HL-60 (cell line): ENCODE measurements around the gene CCS.
"Not testable (repeated sequence)": the region's sequence is repeated elsewhere in the genome, so short reads cannot be mapped to it uniquely, and the experiment has no call there.

Experiments
- DNase-seq, 2 experiments: peaks; one replicate each; pipeline ENCODE4 v3.0.0-alpha.2; 2010 to 2020; ENCODE audit warnings: low read depth in 1 of 2, low spot score in 1 of 2
- H3K27ac ChIP-seq: fragments of 250-450 bp; sonication (Bioruptor Pico); replicated peaks from 2 replicates; pipeline ENCODE4 v1.5.1; 2020; ENCODE audit warnings: mild to moderate bottlenecking, moderate library complexity
- H3K27me3 ChIP-seq: fragments of 250-450 bp; sonication (Bioruptor Pico); 2 replicates; pipeline ENCODE4 v1.5.1; 2021; ENCODE audit warnings: mild to moderate bottlenecking, moderate library complexity; ENCODE audit not compliant: insufficient read depth, poor library complexity, severe bottlenecking
- H3K4me3 ChIP-seq: replicated peaks from 2 replicates; pipeline ENCODE4 v1.5.1; 2011; ENCODE audit warnings: mild to moderate bottlenecking, control low read depth, low read length; ENCODE audit not compliant: insufficient read depth
- GABPA ChIP-seq: IDR thresholded peaks from 2 replicates; pipeline ENCODE4 v1.6.1; 2012; ENCODE audit warnings: low read depth
- POLR2AphosphoS5 ChIP-seq: IDR thresholded peaks from 2 replicates; pipeline ENCODE4 v1.6.1; 2012; ENCODE audit warnings: low read depth
- REST ChIP-seq: IDR thresholded peaks from 2 replicates; pipeline ENCODE4 v1.6.1; 2012; ENCODE audit warnings: low read depth; ENCODE audit not compliant: insufficient replicate concordance
- SPI1 ChIP-seq: IDR thresholded peaks from 2 replicates; pipeline ENCODE4 v1.6.1; 2012; ENCODE audit warnings: low read depth, mild to moderate bottlenecking, borderline replicate concordance
- TF ChIP-seq, protein P1 (sequence below): IDR thresholded peaks from one replicate; pipeline ENCODE4 v1.5.1; 2011; ENCODE audit warnings: low read length, control low read depth, inconsistent platforms; ENCODE audit not compliant: insufficient read depth

The CCS gene

DNA sequence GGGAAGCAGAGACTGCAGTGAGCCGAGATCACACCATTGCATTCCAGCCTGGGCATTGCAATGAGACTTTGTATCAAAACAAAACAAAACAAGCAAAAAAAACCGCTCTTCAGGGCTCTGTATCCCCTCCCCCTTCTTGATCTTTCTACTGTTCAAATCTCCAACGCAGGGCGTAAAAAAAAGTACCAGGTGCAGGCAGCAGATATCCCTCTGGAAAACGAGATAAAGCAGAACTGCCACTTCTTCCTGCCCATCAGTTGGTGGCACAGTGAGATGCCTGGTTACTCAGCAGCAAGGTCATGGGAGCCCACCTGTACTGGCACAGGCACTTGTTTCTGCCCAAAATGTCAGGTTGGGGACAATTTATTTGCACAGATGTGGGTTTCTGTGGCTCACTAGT is 11.2 kb downstream of the CCS start:
- TF ChIP-seq SPI1 = no peak
- TF ChIP-seq, protein P1, sequence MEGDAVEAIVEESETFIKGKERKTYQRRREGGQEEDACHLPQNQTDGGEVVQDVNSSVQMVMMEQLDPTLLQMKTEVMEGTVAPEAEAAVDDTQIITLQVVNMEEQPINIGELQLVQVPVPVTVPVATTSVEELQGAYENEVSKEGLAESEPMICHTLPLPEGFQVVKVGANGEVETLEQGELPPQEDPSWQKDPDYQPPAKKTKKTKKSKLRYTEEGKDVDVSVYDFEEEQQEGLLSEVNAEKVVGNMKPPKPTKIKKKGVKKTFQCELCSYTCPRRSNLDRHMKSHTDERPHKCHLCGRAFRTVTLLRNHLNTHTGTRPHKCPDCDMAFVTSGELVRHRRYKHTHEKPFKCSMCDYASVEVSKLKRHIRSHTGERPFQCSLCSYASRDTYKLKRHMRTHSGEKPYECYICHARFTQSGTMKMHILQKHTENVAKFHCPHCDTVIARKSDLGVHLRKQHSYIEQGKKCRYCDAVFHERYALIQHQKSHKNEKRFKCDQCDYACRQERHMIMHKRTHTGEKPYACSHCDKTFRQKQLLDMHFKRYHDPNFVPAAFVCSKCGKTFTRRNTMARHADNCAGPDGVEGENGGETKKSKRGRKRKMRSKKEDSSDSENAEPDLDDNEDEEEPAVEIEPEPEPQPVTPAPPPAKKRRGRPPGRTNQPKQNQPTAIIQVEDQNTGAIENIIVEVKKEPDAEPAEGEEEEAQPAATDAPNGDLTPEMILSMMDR = no peak
- no peak for TF ChIP-seq POLR2AphosphoS5
- TF ChIP-seq GABPA = no peak
- no peak for TF ChIP-seq REST
- no peak overlapping the region for H3K4me3 ChIP-seq
- no peaks in the 10 kb centered on the region for H3K27me3 ChIP-seq
- DNase-seq = no peak
- no peak overlapping the region for H3K27ac ChIP-seq

GRCh38 chr11:66606608-66607007 is 13.6 kb downstream of the CCS start:
- DNase-seq, H3K27me3 ChIP-seq, H3K27ac ChIP-seq, H3K4me3 ChIP-seq: not testable (repeated sequence)

DNA sequence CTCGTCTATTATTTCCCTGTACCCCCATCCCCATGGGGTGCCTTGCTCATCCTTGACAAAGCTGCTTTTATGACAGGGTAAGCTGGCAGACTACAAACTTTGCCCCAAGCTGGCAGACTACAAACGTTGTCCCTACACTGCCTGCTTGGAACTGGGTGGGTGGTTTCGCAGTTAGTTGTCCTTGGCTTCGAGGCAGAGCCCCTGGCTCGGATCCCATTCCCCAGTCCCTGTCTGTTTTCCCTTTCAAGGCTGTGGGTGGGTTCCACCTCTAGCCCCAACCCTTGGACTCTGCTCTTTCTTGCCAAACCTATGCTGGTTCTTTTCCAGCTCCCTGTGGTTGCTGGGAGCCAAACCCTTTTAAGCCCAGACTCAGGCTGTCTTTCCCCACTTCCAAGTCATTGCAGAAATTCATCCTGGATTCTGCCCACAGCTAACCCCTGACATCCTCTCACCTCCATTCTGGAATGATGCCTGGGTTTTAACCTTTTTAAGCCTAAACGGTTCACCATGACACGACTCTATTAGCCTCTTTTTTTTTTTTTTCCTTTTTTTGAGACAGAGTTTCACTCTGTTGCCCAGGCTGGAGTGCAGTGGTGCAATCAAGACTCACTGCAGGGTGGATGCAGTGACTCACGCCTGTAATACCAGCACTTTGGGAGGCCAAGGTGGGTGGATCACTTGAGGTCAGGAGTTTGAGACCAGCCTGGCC is 14.3 kb downstream of the CCS start:
- TF ChIP-seq GABPA (no peak), POLR2AphosphoS5 (no peak), REST (no peak), SPI1 (no peak)
- TF ChIP-seq, protein P1 = no peak
- no peak overlapping the region for H3K27ac ChIP-seq
- no peak for DNase-seq
- no peak overlapping the region for H3K4me3 ChIP-seq
- H3K27me3 ChIP-seq = no peaks in the 10 kb centered on the region

- H3K4me3 ChIP-seq = no peak overlapping the region
- no peaks in the 10 kb centered on the region for H3K27me3 ChIP-seq
- no peak for DNase-seq
- H3K27ac ChIP-seq = no peak overlapping the region
- TF ChIP-seq REST = no peak
- TF ChIP-seq, protein P1 = no peak
- no peak for TF ChIP-seq GABPA
- no peak for TF ChIP-seq POLR2AphosphoS5
- TF ChIP-seq SPI1 = no peak
Measured at GRCh38 chr11:66609721-66610617, 17.0 kb downstream of the CCS start.
